ENCODE data around the gene POMGNT2. TPM values are rescaled to one million over a fixed set of nuclear protein-coding genes. Genes with fewer than 3 reads are reported as not detected.

The POMGNT2 gene
- total RNA-seq, 2 experiments from 2014 or later = 6.8 to 8.4 TPM

DNA sequence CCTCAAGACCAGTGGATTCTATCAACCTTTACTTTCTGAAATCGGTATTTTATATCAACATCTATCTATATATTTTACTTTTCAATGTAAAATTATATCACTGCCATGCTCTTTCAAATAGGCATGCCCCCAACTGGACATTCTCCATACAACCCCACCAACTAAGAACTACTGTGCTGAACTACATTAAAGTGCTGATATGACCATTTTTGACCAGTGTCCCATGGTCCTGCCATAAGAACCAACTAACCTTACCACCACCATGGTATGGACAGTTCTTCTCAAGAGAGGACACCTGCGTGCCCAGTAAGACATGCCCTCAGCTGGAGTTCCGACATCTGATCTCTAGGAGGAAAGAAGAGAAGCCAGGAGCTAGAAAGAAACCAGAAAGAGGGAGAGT lies 15.6 kb downstream of the POMGNT2 start:
- Mint-ChIP-seq H3K36me3 (ENCODE audit: low read depth) (peaks cover 4% of the 10 kb centered on the region), H3K4me1 (ENCODE audit: low read depth) (peaks cover 7% of the 10 kb centered on the region), H3K9me3 (no peaks in the 10 kb centered on the region), H3K27me3 (no peaks in the 10 kb centered on the region), H3K4me3 (no peak overlapping the region), H3K27ac (no peak overlapping the region)
- intact Hi-C loops (cut with DNase I, micrococcal nuclease) = no loop called here
- H3K4me1 ChIP-seq (ENCODE audit: insufficient read depth, low read length) = no peaks in the 10 kb centered on the region
- TF ChIP-seq, protein P1, sequence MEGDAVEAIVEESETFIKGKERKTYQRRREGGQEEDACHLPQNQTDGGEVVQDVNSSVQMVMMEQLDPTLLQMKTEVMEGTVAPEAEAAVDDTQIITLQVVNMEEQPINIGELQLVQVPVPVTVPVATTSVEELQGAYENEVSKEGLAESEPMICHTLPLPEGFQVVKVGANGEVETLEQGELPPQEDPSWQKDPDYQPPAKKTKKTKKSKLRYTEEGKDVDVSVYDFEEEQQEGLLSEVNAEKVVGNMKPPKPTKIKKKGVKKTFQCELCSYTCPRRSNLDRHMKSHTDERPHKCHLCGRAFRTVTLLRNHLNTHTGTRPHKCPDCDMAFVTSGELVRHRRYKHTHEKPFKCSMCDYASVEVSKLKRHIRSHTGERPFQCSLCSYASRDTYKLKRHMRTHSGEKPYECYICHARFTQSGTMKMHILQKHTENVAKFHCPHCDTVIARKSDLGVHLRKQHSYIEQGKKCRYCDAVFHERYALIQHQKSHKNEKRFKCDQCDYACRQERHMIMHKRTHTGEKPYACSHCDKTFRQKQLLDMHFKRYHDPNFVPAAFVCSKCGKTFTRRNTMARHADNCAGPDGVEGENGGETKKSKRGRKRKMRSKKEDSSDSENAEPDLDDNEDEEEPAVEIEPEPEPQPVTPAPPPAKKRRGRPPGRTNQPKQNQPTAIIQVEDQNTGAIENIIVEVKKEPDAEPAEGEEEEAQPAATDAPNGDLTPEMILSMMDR (IDR thresholded peaks at IDR 0.05) = no peak
- POLR2A ChIA-PET = no interaction called here
- ATAC-seq (ENCODE audit: poor library complexity) = no peak
- peaks cover 4% of the 10 kb centered on the region for H3K36me3 ChIP-seq (ENCODE audit: insufficient read depth, low read length)
- H3K27me3 ChIP-seq (ENCODE audit: control insufficient read depth in 1 of 2, insufficient read depth in 2 of 2, low read length in 2 of 2) = no peaks in the 10 kb centered on the region
- no peak for DNase-seq
- no peak overlapping the region for H3K27ac ChIP-seq (ENCODE audit: low read depth in 1 of 2, low read length in 2 of 2)
- no peak overlapping the region for H3K4me3 ChIP-seq (ENCODE audit: low read length)
- CTCF ChIA-PET = no interaction called here
- H3K9me3 ChIP-seq (ENCODE audit: control insufficient read depth in 1 of 2, insufficient read depth in 1 of 2, low read length in 2 of 2) = no peaks in the 10 kb centered on the region

DNA sequence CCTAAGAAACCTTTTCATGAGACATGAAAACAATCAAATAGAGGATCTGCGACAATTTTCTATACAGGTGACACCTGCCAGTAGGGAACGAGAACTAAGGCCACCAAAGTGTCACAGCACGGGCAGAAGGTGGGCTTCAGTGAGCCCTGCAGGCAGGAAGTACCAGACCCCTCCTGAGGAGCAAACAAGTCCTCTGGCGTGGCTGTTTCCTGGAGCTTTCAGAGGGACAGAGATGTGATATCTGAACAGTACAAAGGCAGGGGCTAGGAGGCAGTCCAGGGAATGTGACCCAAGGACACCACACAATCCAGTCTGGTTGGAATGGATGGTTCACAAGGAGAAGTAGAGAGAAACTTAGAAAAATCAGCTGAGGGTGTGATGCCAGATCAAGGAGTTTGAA lies 16.8 kb downstream of the POMGNT2 start:
- DNase-seq (no peak), ATAC-seq (ENCODE audit: poor library complexity) (no peak)
- Mint-ChIP-seq H3K27ac (no peak overlapping the region), H3K9me3 (no peaks in the 10 kb centered on the region), H3K4me3 (no peak overlapping the region), H3K27me3 (no peaks in the 10 kb centered on the region), H3K4me1 (ENCODE audit: low read depth) (peaks cover 7% of the 10 kb centered on the region), H3K36me3 (ENCODE audit: low read depth) (peaks cover 12% of the 10 kb centered on the region)
- no peak overlapping the region for H3K27ac ChIP-seq (ENCODE audit: low read depth in 1 of 2, low read length in 2 of 2)
- H3K36me3 ChIP-seq (ENCODE audit: insufficient read depth, low read length) = peaks cover 4% of the 10 kb centered on the region
- H3K4me3 ChIP-seq (ENCODE audit: low read length) = no peak overlapping the region
- H3K4me1 ChIP-seq (ENCODE audit: insufficient read depth, low read length) = no peaks in the 10 kb centered on the region
- intact Hi-C loops (cut with DNase I, micrococcal nuclease) = loop anchor here in 1 of 2 experiments (5.0 kb wide), 2 partner anchors 127 to 307 kb away; no protein-coding TSS in a partner anchor
- no peaks in the 10 kb centered on the region for H3K9me3 ChIP-seq (ENCODE audit: control insufficient read depth in 1 of 2, insufficient read depth in 1 of 2, low read length in 2 of 2)
- H3K27me3 ChIP-seq (ENCODE audit: control insufficient read depth in 1 of 2, insufficient read depth in 2 of 2, low read length in 2 of 2) = no peaks in the 10 kb centered on the region
- ChIA-PET CTCF (no interaction called here), POLR2A (no interaction called here)
- TF ChIP-seq, protein P1 (IDR thresholded peaks at IDR 0.05) = no peak

DNA sequence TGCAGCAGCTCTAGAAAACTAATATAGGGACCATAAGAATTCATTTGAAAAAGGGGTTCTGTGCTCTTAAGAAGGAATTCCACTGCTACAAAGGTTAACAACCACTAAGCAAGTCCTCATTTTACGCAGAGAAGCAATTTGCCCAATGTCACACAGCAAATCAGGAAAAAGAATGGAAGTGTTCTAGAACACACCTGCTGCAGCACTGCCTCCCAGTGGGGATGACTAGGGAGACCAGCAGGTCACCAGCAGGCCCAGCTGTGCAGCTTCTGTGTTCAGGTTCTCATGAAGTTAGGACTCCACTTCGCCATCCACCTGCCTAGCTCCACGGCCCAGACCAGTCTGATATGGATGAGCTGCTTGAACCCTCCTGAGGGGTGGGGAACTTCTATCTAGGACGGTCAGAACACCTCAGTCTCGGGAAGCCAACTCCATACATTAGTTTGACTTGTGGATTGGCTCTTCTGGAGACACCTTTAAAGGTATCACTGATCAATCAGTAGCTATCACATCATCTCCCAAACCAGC lies 18.6 kb downstream of the POMGNT2 start:
- TF ChIP-seq, protein P1 (IDR thresholded peaks at IDR 0.05) = no peak
- H3K4me1 ChIP-seq (ENCODE audit: insufficient read depth, low read length) = no peaks in the 10 kb centered on the region
- POLR2A ChIA-PET = interaction anchor here (1.5 to 1.8 kb wide), 2 partner anchors 63 to 125 kb away, joined by 4 read pairs; no protein-coding TSS in a partner anchor
- CTCF ChIA-PET = interaction anchor here (1.1 kb wide), 1 partner anchor 126 kb away, joined by 3 read pairs; no protein-coding TSS in a partner anchor
- no peak overlapping the region for H3K27ac Mint-ChIP-seq
- peaks cover 9% of the 10 kb centered on the region for H3K36me3 ChIP-seq (ENCODE audit: insufficient read depth, low read length)
- H3K4me3 Mint-ChIP-seq = no peak overlapping the region
- peaks cover 30% of the 10 kb centered on the region for H3K36me3 Mint-ChIP-seq (ENCODE audit: low read depth)
- H3K4me1 Mint-ChIP-seq (ENCODE audit: low read depth) = peaks cover under 1% of the 10 kb centered on the region
- H3K27me3 ChIP-seq (ENCODE audit: control insufficient read depth in 1 of 2, insufficient read depth in 2 of 2, low read length in 2 of 2) = no peaks in the 10 kb centered on the region
- no peaks in the 10 kb centered on the region for H3K27me3 Mint-ChIP-seq
- intact Hi-C loops (cut with DNase I, micrococcal nuclease) = loop anchor here (1.0 to 5.0 kb wide), 3 partner anchors 125 to 305 kb away; no protein-coding TSS in a partner anchor
- no peak overlapping the region for H3K27ac ChIP-seq (ENCODE audit: low read depth in 1 of 2, low read length in 2 of 2)
- ATAC-seq (ENCODE audit: poor library complexity) = no peak
- H3K4me3 ChIP-seq (ENCODE audit: low read length) = no peak overlapping the region
- H3K9me3 ChIP-seq (ENCODE audit: control insufficient read depth in 1 of 2, insufficient read depth in 1 of 2, low read length in 2 of 2) = peaks cover 0 to 3% of the 10 kb centered on the region in 2 experiments
- DNase-seq = peak in 4 of 14 experiments; percentile 10 to 32 (median 20)
- peaks cover 5% of the 10 kb centered on the region for H3K9me3 Mint-ChIP-seq
